ENCODE results near the gene GBX1. TPM values are rescaled to one million over a fixed set of nuclear protein-coding genes. Genes with fewer than 3 reads are reported as not detected.
A peak's percentile ranks its signal among the peaks of the same experiment; 100 is the strongest.

GBX1 gene
- polyA plus RNA-seq, 1 donor (not counting 4 experiments of a cell fraction or from before 2014, with no cell fraction given) = not detected

GRCh38 chr7:151148319-151149259 is 18.9 kb downstream of the GBX1 start:
- Histone ChIP-seq H3K79me2 (ENCODE audit: control insufficient read depth, insufficient read depth, low read length) (no peaks in the 10 kb centered on the region), H3K9ac (ENCODE audit: control insufficient read depth, extremely low read depth, insufficient read depth, low read length) (no peak overlapping the region), H3K9me3 (ENCODE audit: control insufficient read depth, low read depth, low read length) (no peaks in the 10 kb centered on the region), H3K9me1 (ENCODE audit: control insufficient read depth, extremely low read depth, insufficient read depth, low read length) (no peaks in the 10 kb centered on the region), H3K36me3 (ENCODE audit: control insufficient read depth in 2 of 2, extremely low read depth in 1 of 2, insufficient read depth in 2 of 2, low read length in 2 of 2) (peaks cover 9 to 11% of the 10 kb centered on the region in 2 experiments), H2AFZ (ENCODE audit: control insufficient read depth, low read length) (no peak overlapping the region), H3K4me3 (ENCODE audit: control insufficient read depth in 2 of 3, extremely low read depth in 1 of 3, insufficient read depth in 2 of 3, low read depth in 1 of 3, low read length in 3 of 3) (no peak overlapping the region), H3K4me2 (ENCODE audit: control insufficient read depth, extremely low read depth, insufficient read depth, low read depth, low read length) (no peak overlapping the region), H3K27ac (ENCODE audit: control insufficient read depth, insufficient read depth, low read length) (no peak overlapping the region), H3K27me3 (ENCODE audit: control insufficient read depth, extremely low read depth, insufficient read depth, low read length) (peaks cover 35% of the 10 kb centered on the region), H3K4me1 (ENCODE audit: control insufficient read depth, extremely low read depth, insufficient read depth, low read length) (peaks cover 9% of the 10 kb centered on the region), H4K20me1 (ENCODE audit: control insufficient read depth, extremely low read depth, insufficient read depth, low read length) (no peaks in the 10 kb centered on the region)
- FAIRE-seq (no peak), DNase-seq (ENCODE audit: low read depth, low spot score) (no peak)
- TF ChIP-seq EZH2 (IDR thresholded peaks at IDR 0.05; ENCODE audit: low read length) (peak; percentile 50), CTCF (optimal IDR thresholded peaks at IDR 0.05 in 1 of 3, IDR thresholded peaks at IDR 0.05 in 1 of 3, conservative IDR thresholded peaks at IDR 0.05 in 1 of 3; ENCODE audit: extremely low read depth in 1 of 3, insufficient read depth in 2 of 3, low read length in 3 of 3) (no peak)
- dilution Hi-C loops (cut with MboI; ENCODE audit: extremely low pct_ligation_motif_present, low sequenced_read_pairs) = no loop called here

- Histone ChIP-seq H3K9me1 (ENCODE audit: control insufficient read depth, extremely low read depth, insufficient read depth, low read length) (no peaks in the 10 kb centered on the region), H3K79me2 (ENCODE audit: control insufficient read depth, insufficient read depth, low read length) (no peaks in the 10 kb centered on the region), H3K36me3 (ENCODE audit: control insufficient read depth in 2 of 2, extremely low read depth in 1 of 2, insufficient read depth in 2 of 2, low read length in 2 of 2) (peaks cover 22 to 25% of the 10 kb centered on the region in 2 experiments), H2AFZ (ENCODE audit: control insufficient read depth, low read length) (no peak overlapping the region), H3K4me3 (ENCODE audit: control insufficient read depth in 2 of 3, extremely low read depth in 1 of 3, insufficient read depth in 2 of 3, low read depth in 1 of 3, low read length in 3 of 3) (no peak overlapping the region), H4K20me1 (ENCODE audit: control insufficient read depth, extremely low read depth, insufficient read depth, low read length) (no peaks in the 10 kb centered on the region), H3K27ac (ENCODE audit: control insufficient read depth, insufficient read depth, low read length) (no peak overlapping the region), H3K4me2 (ENCODE audit: control insufficient read depth, extremely low read depth, insufficient read depth, low read depth, low read length) (no peak overlapping the region), H3K27me3 (ENCODE audit: control insufficient read depth, extremely low read depth, insufficient read depth, low read length) (peaks cover 31% of the 10 kb centered on the region), H3K4me1 (ENCODE audit: control insufficient read depth, extremely low read depth, insufficient read depth, low read length) (peaks cover 9% of the 10 kb centered on the region), H3K9me3 (ENCODE audit: control insufficient read depth, low read depth, low read length) (no peaks in the 10 kb centered on the region), H3K9ac (ENCODE audit: control insufficient read depth, extremely low read depth, insufficient read depth, low read length) (no peak overlapping the region)
- DNase-seq (ENCODE audit: low read depth, low spot score) = no peak
- no peak for FAIRE-seq
- dilution Hi-C loops (cut with MboI; ENCODE audit: extremely low pct_ligation_motif_present, low sequenced_read_pairs) = no loop called here
- TF ChIP-seq CTCF (optimal IDR thresholded peaks at IDR 0.05 in 1 of 3, IDR thresholded peaks at IDR 0.05 in 1 of 3, conservative IDR thresholded peaks at IDR 0.05 in 1 of 3; ENCODE audit: extremely low read depth in 1 of 3, insufficient read depth in 2 of 3, low read length in 3 of 3) = no peak
- TF ChIP-seq EZH2 (IDR thresholded peaks at IDR 0.05; ENCODE audit: low read length) = no peak
These were observed 20.7 kb downstream of the GBX1 start for GRCh38 chr7:151146761-151147160.
